ENCODE data around the gene CIRBP.

GRCh38 chr19:1233115-1233667 lies 35.9 kb upstream of the CIRBP start:
- TF ChIP-seq, protein P1, sequence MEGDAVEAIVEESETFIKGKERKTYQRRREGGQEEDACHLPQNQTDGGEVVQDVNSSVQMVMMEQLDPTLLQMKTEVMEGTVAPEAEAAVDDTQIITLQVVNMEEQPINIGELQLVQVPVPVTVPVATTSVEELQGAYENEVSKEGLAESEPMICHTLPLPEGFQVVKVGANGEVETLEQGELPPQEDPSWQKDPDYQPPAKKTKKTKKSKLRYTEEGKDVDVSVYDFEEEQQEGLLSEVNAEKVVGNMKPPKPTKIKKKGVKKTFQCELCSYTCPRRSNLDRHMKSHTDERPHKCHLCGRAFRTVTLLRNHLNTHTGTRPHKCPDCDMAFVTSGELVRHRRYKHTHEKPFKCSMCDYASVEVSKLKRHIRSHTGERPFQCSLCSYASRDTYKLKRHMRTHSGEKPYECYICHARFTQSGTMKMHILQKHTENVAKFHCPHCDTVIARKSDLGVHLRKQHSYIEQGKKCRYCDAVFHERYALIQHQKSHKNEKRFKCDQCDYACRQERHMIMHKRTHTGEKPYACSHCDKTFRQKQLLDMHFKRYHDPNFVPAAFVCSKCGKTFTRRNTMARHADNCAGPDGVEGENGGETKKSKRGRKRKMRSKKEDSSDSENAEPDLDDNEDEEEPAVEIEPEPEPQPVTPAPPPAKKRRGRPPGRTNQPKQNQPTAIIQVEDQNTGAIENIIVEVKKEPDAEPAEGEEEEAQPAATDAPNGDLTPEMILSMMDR (IDR thresholded peaks at IDR 0.05): no peak
- TF ChIP-seq POLR2A (IDR thresholded peaks at IDR 0.05): no peak
